Erythroblast (primary cell): ENCODE measurements around the gene DNAJB1.
A peak's percentile ranks its signal among the peaks of the same experiment; 100 is the strongest.

Experiments
- GATA1 ChIP-seq: IDR thresholded peaks from 2 replicates; pipeline ENCODE4 v1.6.1; 2011; ENCODE audit warnings: low read depth, mild to moderate bottlenecking, control low read depth, low read length, moderate library complexity
- POLR2A ChIP-seq: IDR thresholded peaks from 2 replicates; pipeline ENCODE4 v1.6.1; 2011; ENCODE audit warnings: mild to moderate bottlenecking, low read length

DNA sequence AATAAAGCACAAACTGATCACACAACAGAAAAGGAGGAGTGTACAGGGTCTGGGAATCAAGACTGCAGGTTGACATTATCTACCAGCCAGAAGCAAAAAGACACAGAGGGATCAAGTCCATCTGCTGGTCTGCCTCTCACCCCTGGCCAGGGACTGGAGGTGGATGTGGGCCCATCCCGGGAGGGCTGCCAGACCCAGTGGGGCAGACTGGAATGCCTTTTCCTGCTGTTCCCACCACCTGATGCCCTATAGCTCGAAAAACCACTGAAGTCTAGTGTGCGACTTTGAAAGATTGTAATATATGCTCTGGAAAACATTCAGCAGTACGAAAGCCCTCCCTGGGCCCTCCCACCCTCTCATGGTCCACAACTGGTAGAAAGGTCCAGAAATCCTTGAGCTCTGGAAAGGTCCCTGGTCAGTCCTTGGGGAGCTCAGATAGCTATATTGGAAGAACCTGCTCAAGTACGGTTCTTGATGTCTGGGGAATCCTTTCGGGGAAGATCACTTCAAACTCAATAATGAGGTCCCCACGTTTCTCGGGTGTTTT, 2.6 kb downstream of the DNAJB1 start:
- TF ChIP-seq POLR2A (peak; percentile 21), GATA1 (no peak)
